ENCODE measurements around the gene TMEM131.
"Not testable (repeated sequence)": the region's sequence is repeated elsewhere in the genome, so short reads cannot be mapped to it uniquely, and the experiment has no call there.

The TMEM131 gene

DNA sequence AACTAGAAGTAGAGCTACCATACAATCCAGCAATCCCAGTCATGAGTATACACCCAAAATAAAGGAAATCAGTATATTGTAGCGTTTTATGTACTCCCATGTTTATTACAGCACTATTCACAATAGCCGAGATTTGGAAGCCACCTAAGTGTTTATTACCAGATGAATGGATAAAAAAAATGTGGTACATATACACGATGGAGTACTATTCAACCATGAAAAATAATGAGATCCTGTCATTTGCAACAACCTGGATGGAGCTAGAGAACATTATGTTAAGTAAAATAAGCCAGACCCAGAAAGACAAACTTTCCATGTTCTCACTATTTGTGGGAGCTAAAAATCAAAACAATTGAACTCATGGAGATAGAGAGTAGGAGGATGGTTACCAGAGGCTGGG, 131.9 kb downstream of the TMEM131 start:
- Histone ChIP-seq H3K9me3 (ENCODE audit: insufficient read depth, low read length) (no peaks in the 10 kb centered on the region), H3K27ac (ENCODE audit: low read length) (no peak overlapping the region), H3K4me1 (ENCODE audit: low read length) (0 out of 2 replicates have a peak, but pooled peaks cover 3% of the 10 kb centered on the region), H2AFZ (ENCODE audit: low read depth, low read length) (no peak overlapping the region), H3K36me3 (replicated peaks; ENCODE audit: low read depth, low read length) (peaks cover 20% of the 10 kb centered on the region), H3K27me3 (ENCODE audit: low read depth, low read length) (no peaks in the 10 kb centered on the region), H3K4me2 (ENCODE audit: low read length) (no peak overlapping the region), H3K9ac (ENCODE audit: low read length) (no peak overlapping the region), H3K79me2 (ENCODE audit: low read length) (peaks cover 49% of the 10 kb centered on the region), H3K4me3 (ENCODE audit: low read length) (no peak overlapping the region), H4K20me1 (ENCODE audit: insufficient read depth, low read length) (peaks cover 44% of the 10 kb centered on the region)
- TF ChIP-seq CTCF (IDR thresholded peaks at IDR 0.05; ENCODE audit: low read depth, low read length), result no peak
- no peak for TF ChIP-seq EZH2phosphoT487 (IDR thresholded peaks at IDR 0.05; ENCODE audit: low read depth)

DNA sequence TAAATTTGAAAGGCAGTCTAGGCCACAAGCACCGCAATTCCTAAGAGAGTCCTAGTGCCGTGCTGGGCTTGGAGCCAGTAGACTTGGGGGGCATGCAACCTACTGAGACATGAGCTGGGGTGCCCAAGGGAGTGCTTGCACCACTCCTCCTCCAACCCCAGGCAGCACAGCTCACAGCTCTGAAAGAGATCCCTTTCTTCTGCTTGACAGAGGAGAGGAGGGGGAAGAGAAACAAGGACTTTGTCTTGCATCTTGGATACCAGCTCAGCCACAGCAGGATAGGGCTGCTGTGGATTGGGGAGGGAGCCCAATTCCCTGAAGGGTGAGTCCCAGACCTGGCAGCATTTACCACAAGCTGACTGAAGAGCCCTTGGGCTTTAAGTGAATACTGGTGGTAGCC, 134.6 kb downstream of the TMEM131 start:
- peaks cover 48% of the 10 kb centered on the region for H3K79me2 ChIP-seq (ENCODE audit: low read length)
- H3K27me3 ChIP-seq (ENCODE audit: low read depth, low read length), result no peaks in the 10 kb centered on the region
- H4K20me1 ChIP-seq (ENCODE audit: insufficient read depth, low read length), result peaks cover 53% of the 10 kb centered on the region
- H3K4me3 ChIP-seq (ENCODE audit: low read length), result no peak overlapping the region
- H3K4me2 ChIP-seq (ENCODE audit: low read length), result no peak overlapping the region
- H3K9me3 ChIP-seq (ENCODE audit: insufficient read depth, low read length), result no peaks in the 10 kb centered on the region
- 0 out of 2 replicates have a peak, but pooled peaks cover 3% of the 10 kb centered on the region for H3K4me1 ChIP-seq (ENCODE audit: low read length)
- no peak overlapping the region for H3K27ac ChIP-seq (ENCODE audit: low read length)
- peaks cover 21% of the 10 kb centered on the region for H3K36me3 ChIP-seq (replicated peaks; ENCODE audit: low read depth, low read length)
- TF ChIP-seq EZH2phosphoT487 (IDR thresholded peaks at IDR 0.05; ENCODE audit: low read depth) (no peak), CTCF (IDR thresholded peaks at IDR 0.05; ENCODE audit: low read depth, low read length) (no peak)
- no peak overlapping the region for H2AFZ ChIP-seq (ENCODE audit: low read depth, low read length)
- no peak overlapping the region for H3K9ac ChIP-seq (ENCODE audit: low read length)

- no peak for TF ChIP-seq EZH2phosphoT487 (IDR thresholded peaks at IDR 0.05; ENCODE audit: low read depth)
- no peak for TF ChIP-seq CTCF (IDR thresholded peaks at IDR 0.05; ENCODE audit: low read depth, low read length)
- no peaks in the 10 kb centered on the region for H3K9me3 ChIP-seq (ENCODE audit: insufficient read depth, low read length)
- peaks cover 33% of the 10 kb centered on the region for H3K79me2 ChIP-seq (ENCODE audit: low read length)
- H3K4me3 ChIP-seq (ENCODE audit: low read length), result no peak overlapping the region
- peaks cover 12% of the 10 kb centered on the region for H3K36me3 ChIP-seq (replicated peaks; ENCODE audit: low read depth, low read length)
- no peaks in the 10 kb centered on the region for H3K27me3 ChIP-seq (ENCODE audit: low read depth, low read length)
- peaks cover 53% of the 10 kb centered on the region for H4K20me1 ChIP-seq (ENCODE audit: insufficient read depth, low read length)
- no peak overlapping the region for H3K27ac ChIP-seq (ENCODE audit: low read length)
- H3K4me1 ChIP-seq (ENCODE audit: low read length), result 0 out of 2 replicates have a peak, but pooled peaks cover under 1% of the 10 kb centered on the region
- no peak overlapping the region for H2AFZ ChIP-seq (ENCODE audit: low read depth, low read length)
- no peak overlapping the region for H3K4me2 ChIP-seq (ENCODE audit: low read length)
- no peak overlapping the region for H3K9ac ChIP-seq (ENCODE audit: low read length)
Measured at GRCh38 chr2:97858442-97858841, 137.3 kb downstream of the TMEM131 start.

GRCh38 chr2:97857553-97857952, 138.2 kb downstream of the TMEM131 start:
- Histone ChIP-seq H3K4me3 (ENCODE audit: low read length) (no peak overlapping the region), H3K4me1 (ENCODE audit: low read length) (no peaks in the 10 kb centered on the region), H3K79me2 (ENCODE audit: low read length) (peaks cover 27% of the 10 kb centered on the region)

DNA sequence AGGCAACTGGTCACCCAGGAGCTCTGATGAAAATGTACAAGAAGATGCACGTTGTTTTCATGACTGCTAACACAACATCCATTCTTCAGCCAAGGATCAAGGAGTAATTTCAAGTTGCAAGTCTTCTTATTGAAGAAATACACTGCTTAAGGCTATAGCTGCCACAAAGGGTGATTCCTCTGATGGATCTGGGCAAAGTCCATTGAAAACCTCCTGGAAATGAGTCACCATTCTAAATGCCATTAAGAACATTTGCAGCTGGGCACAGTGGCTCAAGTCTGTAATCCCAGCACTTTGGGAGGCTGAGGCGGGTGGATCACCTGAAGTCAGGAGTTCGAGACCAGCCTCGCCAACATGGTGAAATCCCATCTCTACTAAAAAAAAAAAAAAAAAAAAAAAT, 142.7 kb downstream of the TMEM131 start:
- H3K36me3 ChIP-seq (replicated peaks; ENCODE audit: low read depth, low read length), result peaks cover 12% of the 10 kb centered on the region
- not testable (repeated sequence) for H3K27me3 ChIP-seq (ENCODE audit: low read depth, low read length); H3K4me2 ChIP-seq (ENCODE audit: low read length); H3K4me3 ChIP-seq (ENCODE audit: low read length); H3K27ac ChIP-seq (ENCODE audit: low read length); H3K4me1 ChIP-seq (ENCODE audit: low read length); H2AFZ ChIP-seq (ENCODE audit: low read depth, low read length); H3K9ac ChIP-seq (ENCODE audit: low read length); H3K9me3 ChIP-seq (ENCODE audit: insufficient read depth, low read length)
- peaks cover 64% of the 10 kb centered on the region for H4K20me1 ChIP-seq (ENCODE audit: insufficient read depth, low read length)
- peaks cover 35% of the 10 kb centered on the region for H3K79me2 ChIP-seq (ENCODE audit: low read length)

More at GRCh38 chr2:97857553-97857952, 138.2 kb downstream of the TMEM131 start:
- H4K20me1 ChIP-seq (ENCODE audit: insufficient read depth, low read length), result peaks cover 52% of the 10 kb centered on the region
- no peak overlapping the region for H3K27ac ChIP-seq (ENCODE audit: low read length)
- H3K9me3 ChIP-seq (ENCODE audit: insufficient read depth, low read length), result no peaks in the 10 kb centered on the region
- TF ChIP-seq EZH2phosphoT487 (IDR thresholded peaks at IDR 0.05; ENCODE audit: low read depth), result no peak
- TF ChIP-seq CTCF (IDR thresholded peaks at IDR 0.05; ENCODE audit: low read depth, low read length), result no peak
- H2AFZ ChIP-seq (ENCODE audit: low read depth, low read length), result no peak overlapping the region
- no peak overlapping the region for H3K4me2 ChIP-seq (ENCODE audit: low read length)
- H3K9ac ChIP-seq (ENCODE audit: low read length), result no peak overlapping the region
- H3K27me3 ChIP-seq (ENCODE audit: low read depth, low read length), result no peaks in the 10 kb centered on the region
- H3K36me3 ChIP-seq (replicated peaks; ENCODE audit: low read depth, low read length), result peaks cover 10% of the 10 kb centered on the region

Data from OCI-LY3 (cell line).